ENCODE measurements around the gene CDH23. TPM values are rescaled to one million over a fixed set of nuclear protein-coding genes. Genes with fewer than 3 reads are reported as not detected.

CDH23 gene
- total and polyA plus RNA-seq, 2 of the 8 experiments (the other 6 are each of a cell fraction or from before 2014, with no cell fraction given): 1.9 to 4.9 TPM

- H3K23me2 ChIP-seq (ENCODE audit: low read depth, low read length): no peaks in the 10 kb centered on the region
- POLR2A ChIA-PET (ENCODE audit: partially characterized antibody): no interaction called here
- H4K20me1 ChIP-seq (replicated peaks in 1 of 2; ENCODE audit: control insufficient read depth in 1 of 2, insufficient read depth in 2 of 2, low read length in 2 of 2): no peaks in the 10 kb centered on the region
Measured at GRCh38 chr10:71729161-71729636, 332.5 kb downstream of the CDH23 start.

More at GRCh38 chr10:71729161-71729636, 332.5 kb downstream of the CDH23 start:
- no peaks in the 10 kb centered on the region for H3K27me3 ChIP-seq (replicated peaks in 1 of 4; ENCODE audit: control insufficient read depth in 3 of 4, extremely low read depth in 1 of 4, insufficient read depth in 3 of 4, low read length in 3 of 4)
- no peaks in the 10 kb centered on the region for H3K79me2 ChIP-seq (ENCODE audit: control insufficient read depth in 1 of 2, insufficient read depth in 2 of 2, low read length in 2 of 2)
- H2AK5ac ChIP-seq (ENCODE audit: low read depth, low read length): no peak overlapping the region
- H2BK15ac ChIP-seq (ENCODE audit: low read length): no peak overlapping the region
- 91% methylated on average over 10 of the region's 10 CpGs; no CpG with 5 or more reads in 1 of the 2 experiments for WGBS, 2 experiments (ENCODE audit: extremely low coverage in 1 of 2, insufficient coverage in 1 of 2, insufficient read length in 1 of 2, insufficient replicate concordance in 2 of 2, low coverage in 1 of 2, low lambda C conversion rate in 2 of 2, missing lambda C conversion rate in 1 of 2)
- TF ChIP-seq TEAD4 (IDR thresholded peaks at IDR 0.05; ENCODE audit: low read depth, low read length) (no peak), RBBP5 (IDR thresholded peaks at IDR 0.05; ENCODE audit: borderline replicate concordance, low read depth, low read length) (no peak), BRCA1 (IDR thresholded peaks at IDR 0.05; ENCODE audit: low read depth, low read length) (no peak), POLR2A (IDR thresholded peaks at IDR 0.05; ENCODE audit: control extremely low read depth in 1 of 2, low read depth in 2 of 2, low read length in 2 of 2) (no peak), EGR1 (IDR thresholded peaks at IDR 0.05; ENCODE audit: borderline replicate concordance, low read depth, low read length) (no peak)
- no peak overlapping the region for H4K91ac ChIP-seq (replicated peaks; ENCODE audit: insufficient read length, low read length)
- no peak overlapping the region for H3K56ac ChIP-seq (replicated peaks; ENCODE audit: insufficient read length, low read depth, low read length)
- H3K27ac ChIP-seq (ENCODE audit: low read depth, low read length): no peak overlapping the region
- H3K36me3 ChIP-seq (ENCODE audit: control insufficient read depth in 2 of 4, insufficient read depth in 4 of 4, low read length in 3 of 4): no peaks in the 10 kb centered on the region
- H3K4me3 ChIP-seq (ENCODE audit: extremely low read depth in 1 of 4, insufficient read depth in 2 of 4, low read depth in 3 of 4, low read length in 4 of 4): no peak overlapping the region
- no peak overlapping the region for H4K5ac ChIP-seq (ENCODE audit: insufficient read length, low read depth, low read length)
- no peak overlapping the region for H2BK5ac ChIP-seq (ENCODE audit: low read depth, low read length)
- no peak overlapping the region for H3K4ac ChIP-seq (replicated peaks; ENCODE audit: insufficient read length, low read depth, low read length)
- H3K23ac ChIP-seq (ENCODE audit: insufficient read length): no peak overlapping the region
- no peaks in the 10 kb centered on the region for H3K79me1 ChIP-seq (ENCODE audit: low read depth, low read length)
- H2BK20ac ChIP-seq (ENCODE audit: low read length): no peak overlapping the region
- H3K18ac ChIP-seq (ENCODE audit: extremely low read depth, low read length): no peak overlapping the region
- peaks cover 0 to 4% (median 0%) of the 10 kb centered on the region in 4 experiments; a peak in 1 of 7 replicates for H3K4me1 ChIP-seq (replicated peaks in 1 of 4; ENCODE audit: control insufficient read depth in 3 of 4, insufficient read depth in 4 of 4, low read length in 3 of 4)
- no peak overlapping the region for H2AFZ ChIP-seq (ENCODE audit: low read length)
- H4K8ac ChIP-seq (ENCODE audit: extremely low read depth, insufficient read depth, low read length): no peak overlapping the region
- H3K9ac ChIP-seq (replicated peaks in 1 of 4; ENCODE audit: extremely low read depth in 1 of 4, low read depth in 3 of 4, low read length in 3 of 4): no peak overlapping the region
- no peak overlapping the region for H2BK12ac ChIP-seq (ENCODE audit: low read depth, low read length)
- no peak overlapping the region for H3K14ac ChIP-seq (ENCODE audit: insufficient read length)
- FAIRE-seq (no peak), DNase-seq (ENCODE audit: low read depth in 1 of 2, low spot score in 2 of 2) (no peak)
- no peaks in the 10 kb centered on the region for H3K9me3 ChIP-seq (ENCODE audit: insufficient read depth in 2 of 2, low read depth in 1 of 2, low read length in 1 of 2)
- no peak overlapping the region for H3K4me2 ChIP-seq (ENCODE audit: insufficient read depth in 1 of 2, low read depth in 2 of 2, low read length in 2 of 2)
- H2BK120ac ChIP-seq (replicated peaks; ENCODE audit: low read depth, low read length): no peak overlapping the region
- CTCF ChIA-PET (ENCODE audit: partially characterized antibody): interaction anchor here (0.6 to 6.2 kb wide), 11 partner anchors 8 to 296 kb away, joined by 3 to 42 read pairs (median 3); partner anchors contain the start of gene VSIR
